ENCODE results near the gene FOXN4. TPM values are rescaled to one million over a fixed set of nuclear protein-coding genes. Genes with fewer than 3 reads are reported as not detected.

Gene FOXN4
- total RNA-seq, 1 donor from 2014 or later, result not detected

- intact Hi-C loops (cut with DNase I), result no loop called here
- ATAC-seq (no peak), DNase-seq (no peak)
- H3K27me3 ChIP-seq, result peaks cover 27% of the 10 kb centered on the region
- no peaks in the 10 kb centered on the region for H3K4me1 ChIP-seq
- H3K36me3 ChIP-seq, result no peaks in the 10 kb centered on the region
- no peaks in the 10 kb centered on the region for H3K9me3 ChIP-seq
- no peak for TF ChIP-seq CTCF (IDR thresholded peaks at IDR 0.05)
- H3K4me3 ChIP-seq, result no peak overlapping the region
- H3K27ac ChIP-seq, result no peak overlapping the region
These were observed 13.2 kb downstream of the FOXN4 start for GRCh38 chr12:109295764-109296425.

DNA sequence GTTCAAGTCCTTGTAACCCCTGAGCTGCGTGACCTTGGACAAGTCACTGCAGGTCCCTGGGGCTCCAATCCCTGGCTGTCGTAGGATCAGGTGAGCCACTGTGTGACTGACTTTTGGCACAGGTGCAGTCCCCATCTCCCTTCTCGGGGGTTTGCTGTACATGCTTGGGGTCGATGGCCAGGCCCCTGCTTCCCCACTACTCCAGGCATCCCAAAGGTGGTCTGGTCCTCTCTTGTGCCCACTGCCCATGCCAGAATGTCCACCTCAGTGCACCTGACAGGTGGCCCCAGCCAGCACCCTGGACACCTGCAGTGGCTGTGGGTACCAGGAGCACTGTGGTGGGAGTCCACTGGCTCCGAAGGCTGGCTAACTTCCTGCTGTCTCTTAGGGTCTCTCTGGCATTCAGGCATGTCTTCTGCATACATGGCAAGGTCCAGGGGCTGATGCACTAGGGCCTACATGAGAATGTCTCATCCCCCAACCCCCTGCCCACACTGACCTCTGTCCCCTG, 14.7 kb downstream of the FOXN4 start:
- Histone ChIP-seq H3K4me3 (no peak overlapping the region), H3K27ac (no peak overlapping the region), H3K27me3 (peaks cover 27% of the 10 kb centered on the region), H3K4me1 (no peaks in the 10 kb centered on the region), H3K9me3 (no peaks in the 10 kb centered on the region), H3K36me3 (no peaks in the 10 kb centered on the region)
- ATAC-seq, result no peak
- DNase-seq, result no peak
- no peak for TF ChIP-seq CTCF (IDR thresholded peaks at IDR 0.05)
- intact Hi-C loops (cut with DNase I), result no loop called here

GRCh38 chr12:109293106-109293505, 16.0 kb downstream of the FOXN4 start:
- Histone ChIP-seq H3K4me1 (no peaks in the 10 kb centered on the region), H3K36me3 (no peaks in the 10 kb centered on the region), H3K27me3 (peaks cover 27% of the 10 kb centered on the region), H3K9me3 (no peaks in the 10 kb centered on the region), H3K27ac (no peak overlapping the region), H3K4me3 (no peak overlapping the region)
- ATAC-seq (no peak), DNase-seq (no peak)
- no peak for TF ChIP-seq CTCF (IDR thresholded peaks at IDR 0.05)
- intact Hi-C loops (cut with DNase I), result no loop called here

DNA sequence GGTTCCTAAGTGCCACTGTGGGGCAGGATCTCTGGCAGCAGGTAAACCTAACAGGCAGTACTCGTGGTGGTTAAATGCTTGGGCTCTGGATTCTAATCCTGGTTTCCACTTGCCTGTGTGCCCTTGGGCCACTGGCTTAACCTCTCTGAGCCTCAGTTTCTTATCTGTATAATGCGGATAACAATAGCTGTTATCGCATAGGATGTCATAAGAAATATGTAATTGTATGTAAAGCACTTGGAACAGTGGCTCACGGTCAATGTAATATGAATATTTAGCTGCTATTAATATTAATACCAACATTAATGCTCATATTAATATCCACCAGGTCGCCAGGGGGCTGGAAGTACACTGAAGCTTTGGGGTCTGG, 16.8 kb downstream of the FOXN4 start:
- Histone ChIP-seq H3K4me3 (no peak overlapping the region), H3K27me3 (peaks cover 27% of the 10 kb centered on the region), H3K27ac (no peak overlapping the region), H3K36me3 (no peaks in the 10 kb centered on the region), H3K9me3 (no peaks in the 10 kb centered on the region), H3K4me1 (no peaks in the 10 kb centered on the region)
- DNase-seq, result no peak
- intact Hi-C loops (cut with DNase I), result no loop called here
- ATAC-seq, result no peak
- no peak for TF ChIP-seq CTCF (IDR thresholded peaks at IDR 0.05)

GRCh38 chr12:109291521-109292341, 17.4 kb downstream of the FOXN4 start:
- H3K9me3 ChIP-seq, result no peaks in the 10 kb centered on the region
- H3K4me1 ChIP-seq, result no peaks in the 10 kb centered on the region
- H3K27me3 ChIP-seq, result peaks cover 27% of the 10 kb centered on the region
- intact Hi-C loops (cut with DNase I), result no loop called here
- TF ChIP-seq CTCF (IDR thresholded peaks at IDR 0.05), result no peak
- ATAC-seq, result peak; percentile 16
- peak overlapping the region; percentile 1 for H3K4me3 ChIP-seq
- no peak for DNase-seq
- no peak overlapping the region for H3K27ac ChIP-seq
- H3K36me3 ChIP-seq, result no peaks in the 10 kb centered on the region
